Endodermal cell (in vitro differentiated cells): ENCODE measurements around the gene ARHGAP26. TPM values are rescaled to one million over a fixed set of nuclear protein-coding genes. Genes with fewer than 3 reads are reported as not detected.

Experiments used
- DNase-seq: peaks from one replicate; pipeline ENCODE4 v3.0.0-alpha.2; 2017
- H3K27ac ChIP-seq: 2 replicates; pipeline ENCODE4 v1.5.1; 2013; ENCODE audit warnings: mild to moderate bottlenecking, low read depth, low read length, moderate library complexity
- H3K27me3 ChIP-seq: 2 replicates; pipeline ENCODE4 v1.6.1; 2013; ENCODE audit warnings: mild to moderate bottlenecking, low read length, moderate library complexity; ENCODE audit not compliant: insufficient read depth, control insufficient read depth, poor library complexity, severe bottlenecking
- H3K36me3 ChIP-seq: 2 replicates; pipeline ENCODE4 v1.7.0; 2013; ENCODE audit warnings: mild to moderate bottlenecking, low read length, moderate library complexity; ENCODE audit not compliant: control insufficient read depth, insufficient read depth
- H3K4me1 ChIP-seq: one replicate; pipeline ENCODE4 v1.7.0; 2013; ENCODE audit warnings: low read length; ENCODE audit not compliant: control insufficient read depth, insufficient read depth
- H3K4me3 ChIP-seq: 2 replicates; pipeline ENCODE4 v1.5.1; 2013; ENCODE audit warnings: mild to moderate bottlenecking, low read length, moderate library complexity
- H3K9ac ChIP-seq: 2 replicates; pipeline ENCODE4 v1.6.1; 2013; ENCODE audit warnings: mild to moderate bottlenecking, low read length, moderate library complexity; ENCODE audit not compliant: poor library complexity, severe bottlenecking; ENCODE audit errors: extremely low read depth
- H3K9me3 ChIP-seq: 2 replicates; pipeline ENCODE4 v1.6.1; 2013; ENCODE audit warnings: mild to moderate bottlenecking, low read length, moderate library complexity; ENCODE audit not compliant: control insufficient read depth
- H3K27ac Mint-ChIP-seq: 2 replicates; pipeline ENCODE4 v1.8.0; 2020; ENCODE audit warnings: mixed read lengths
- H3K27me3 Mint-ChIP-seq: 2 replicates; pipeline ENCODE4 v1.8.0; 2021; ENCODE audit warnings: mild to moderate bottlenecking, mixed read lengths; ENCODE audit not compliant: insufficient read depth
- H3K36me3 Mint-ChIP-seq: 2 replicates; pipeline ENCODE4 v1.8.0; 2020; ENCODE audit warnings: low read depth, mixed read lengths
- H3K4me1 Mint-ChIP-seq: 2 replicates; pipeline ENCODE4 v1.8.0; 2020; ENCODE audit warnings: mixed read lengths
- H3K4me3 Mint-ChIP-seq: 2 replicates; pipeline ENCODE4 v1.8.0; 2020; ENCODE audit warnings: mild to moderate bottlenecking, moderate library complexity, mixed read lengths
- H3K9me3 Mint-ChIP-seq: 2 replicates; pipeline ENCODE4 v1.8.0; 2020; ENCODE audit warnings: mild to moderate bottlenecking, mixed read lengths
- WGBS, 2 experiments: methylation state at CpG; one replicate each; pipeline versions ENCODE4 v1.1.5 to v1.1.7; 2013; ENCODE audit warnings: missing lambda C conversion rate in 2 of 2, mixed read lengths in 1 of 2; ENCODE audit not compliant: insufficient coverage in 1 of 2, insufficient read length in 1 of 2; 5-methylcytosine and 5-hydroxymethylcytosine counted together
- total RNA-seq, 2 donors: library from RNA; stranded (reverse); fragmentation: NEBNext Ultra II Directional in 1 of 2; extraction: Animal tissue kit (Norgen Biotek cat#: 25700) in 1 of 2; gene quantifications; 2 replicates in 1 of 2; 3 replicates in 1 of 2; pipeline ENCODE4 v1.2.1, GENCODE V29; 2021
- TF ChIP-seq, protein P1 (sequence below): fragments of 200-600 bp; sonication (generic); conservative IDR thresholded peaks from 2 replicates; pipeline ENCODE4 v1.5.0; 2021; ENCODE audit warnings: antibody characterized with exemption, mild to moderate bottlenecking

The ARHGAP26 gene
- total RNA-seq, 2 donors from 2014 or later, result 49.2 to 60.5 TPM

DNA sequence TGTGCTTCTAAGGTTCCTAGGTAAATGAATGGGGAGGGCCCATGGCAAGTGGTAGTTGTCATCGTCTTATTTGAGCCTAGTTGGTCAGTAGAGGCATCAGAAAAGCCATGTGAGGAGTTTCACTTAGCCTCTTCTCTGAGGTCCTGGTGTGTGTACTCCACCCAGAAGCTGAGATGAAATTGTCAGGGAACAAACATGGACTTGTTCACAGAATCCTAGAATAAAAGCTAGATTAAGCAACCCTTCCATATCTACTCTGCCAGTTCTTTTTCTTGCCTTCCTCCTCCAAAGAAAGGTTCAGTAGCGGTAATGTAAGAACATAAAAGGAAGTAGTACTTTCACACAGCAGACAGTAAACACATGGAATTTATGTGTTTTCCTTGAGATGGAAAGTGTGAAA lies 70.4 kb downstream of the ARHGAP26 start:
- Mint-ChIP-seq H3K27me3 (no peaks in the 10 kb centered on the region), H3K27ac (no peak overlapping the region), H3K4me3 (no peak overlapping the region), H3K36me3 (no peaks in the 10 kb centered on the region), H3K9me3 (no peaks in the 10 kb centered on the region), H3K4me1 (peaks cover 38% of the 10 kb centered on the region)
- TF ChIP-seq, protein P1, sequence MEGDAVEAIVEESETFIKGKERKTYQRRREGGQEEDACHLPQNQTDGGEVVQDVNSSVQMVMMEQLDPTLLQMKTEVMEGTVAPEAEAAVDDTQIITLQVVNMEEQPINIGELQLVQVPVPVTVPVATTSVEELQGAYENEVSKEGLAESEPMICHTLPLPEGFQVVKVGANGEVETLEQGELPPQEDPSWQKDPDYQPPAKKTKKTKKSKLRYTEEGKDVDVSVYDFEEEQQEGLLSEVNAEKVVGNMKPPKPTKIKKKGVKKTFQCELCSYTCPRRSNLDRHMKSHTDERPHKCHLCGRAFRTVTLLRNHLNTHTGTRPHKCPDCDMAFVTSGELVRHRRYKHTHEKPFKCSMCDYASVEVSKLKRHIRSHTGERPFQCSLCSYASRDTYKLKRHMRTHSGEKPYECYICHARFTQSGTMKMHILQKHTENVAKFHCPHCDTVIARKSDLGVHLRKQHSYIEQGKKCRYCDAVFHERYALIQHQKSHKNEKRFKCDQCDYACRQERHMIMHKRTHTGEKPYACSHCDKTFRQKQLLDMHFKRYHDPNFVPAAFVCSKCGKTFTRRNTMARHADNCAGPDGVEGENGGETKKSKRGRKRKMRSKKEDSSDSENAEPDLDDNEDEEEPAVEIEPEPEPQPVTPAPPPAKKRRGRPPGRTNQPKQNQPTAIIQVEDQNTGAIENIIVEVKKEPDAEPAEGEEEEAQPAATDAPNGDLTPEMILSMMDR, result no peak
- H3K27ac ChIP-seq, result no peak overlapping the region
- no peak for DNase-seq
- H3K4me3 ChIP-seq, result no peak overlapping the region
- 87 to 100% methylated on average over 2 of the region's 2 CpGs for WGBS, 2 experiments
- no peaks in the 10 kb centered on the region for H3K27me3 ChIP-seq
- H3K4me1 ChIP-seq, result peaks cover 2% of the 10 kb centered on the region
- no peaks in the 10 kb centered on the region for H3K36me3 ChIP-seq
- no peaks in the 10 kb centered on the region for H3K9me3 ChIP-seq
- no peak overlapping the region for H3K9ac ChIP-seq

DNA sequence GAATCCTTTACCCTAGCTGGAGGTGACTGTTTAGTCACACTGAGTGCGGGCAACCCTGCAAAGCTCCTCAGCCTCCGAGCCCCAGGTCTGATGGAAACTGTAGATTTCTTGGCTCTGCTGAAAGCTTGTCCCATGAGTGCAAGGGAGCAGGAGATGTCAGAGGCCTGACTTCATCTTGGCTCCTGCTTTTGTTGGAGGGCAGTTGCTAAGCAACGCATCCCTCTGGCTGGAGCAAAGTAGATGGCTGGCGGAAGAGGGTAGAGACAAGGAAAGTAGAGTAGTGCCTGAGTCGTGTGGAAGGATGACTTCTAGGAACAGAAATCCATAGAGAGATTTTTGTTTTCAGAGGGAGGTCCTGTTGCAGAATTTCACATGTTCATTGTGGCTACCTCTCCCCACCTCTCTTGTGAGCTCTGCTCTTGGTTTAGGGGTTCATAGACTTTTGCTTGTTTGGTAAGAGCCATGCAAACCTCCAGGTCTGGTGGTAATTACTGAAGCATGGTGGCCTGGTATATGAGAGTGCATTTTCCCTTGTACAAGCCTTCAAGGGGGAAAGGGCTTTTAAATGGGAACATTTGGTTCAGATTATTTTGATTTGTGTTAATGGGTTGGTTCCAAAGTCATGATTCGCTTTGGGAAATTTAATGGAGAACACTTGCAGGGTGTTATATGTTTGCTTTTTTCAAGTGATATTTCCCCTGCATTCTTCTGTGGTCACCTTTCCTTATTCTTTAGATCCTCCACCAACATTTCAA lies 71.5 kb downstream of the ARHGAP26 start:
- H3K4me3 Mint-ChIP-seq, result no peak overlapping the region
- DNase-seq, result peak; percentile 77
- no peak overlapping the region for H3K27ac Mint-ChIP-seq

DNA sequence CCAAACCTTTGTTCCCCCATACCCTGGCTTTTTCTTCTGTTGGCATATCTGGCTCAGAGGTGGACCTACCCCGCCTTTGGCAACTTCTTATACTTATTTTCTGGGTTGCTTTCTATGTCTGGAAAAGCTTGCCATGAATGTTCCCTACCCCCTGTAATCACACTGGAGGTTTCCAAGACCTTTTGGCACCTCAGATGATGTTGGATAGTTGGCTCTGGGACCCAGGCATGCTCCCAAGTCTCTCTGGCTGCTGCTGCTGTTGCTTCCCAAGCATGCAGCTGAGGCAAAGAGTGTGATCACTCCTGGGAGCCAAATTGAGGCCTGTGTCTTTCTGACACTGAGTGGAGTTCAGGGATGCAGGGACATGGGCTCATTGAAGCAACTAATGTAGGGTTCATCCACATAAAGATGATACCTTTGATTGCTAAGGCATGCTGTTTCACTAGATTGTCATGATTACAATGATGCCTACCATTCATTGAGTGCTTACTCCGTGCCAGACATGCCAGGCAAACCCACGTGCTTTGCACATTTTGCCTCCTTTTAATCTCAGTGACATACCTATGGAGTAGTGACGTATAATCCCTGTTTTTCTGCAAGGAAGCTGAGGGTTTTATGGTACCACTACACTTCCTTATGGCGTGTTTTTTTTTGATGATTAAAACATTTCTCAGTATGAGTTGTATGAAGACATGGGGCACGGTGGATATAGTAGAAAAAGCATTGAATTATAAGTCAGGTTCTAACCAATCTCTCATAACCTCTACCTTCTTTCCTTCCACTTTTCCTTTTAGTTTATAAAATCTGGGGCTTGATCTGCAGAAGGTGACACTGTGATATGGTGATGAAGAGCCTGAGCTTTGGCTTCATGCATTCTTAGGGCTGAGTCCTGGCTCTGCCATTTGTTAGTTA lies 73.1 kb downstream of the ARHGAP26 start:
- 89 to 95% methylated on average over 3 to 5 of the region's 6 CpGs for WGBS, 2 experiments
- no peaks in the 10 kb centered on the region for H3K27me3 ChIP-seq

More for the DNA sequence above, 71.5 kb downstream of the ARHGAP26 start:
- TF ChIP-seq, protein P1, result no peak
- H3K36me3 Mint-ChIP-seq, result no peaks in the 10 kb centered on the region
- no peaks in the 10 kb centered on the region for H3K9me3 Mint-ChIP-seq
- Histone ChIP-seq H3K27me3 (no peaks in the 10 kb centered on the region), H3K9me3 (no peaks in the 10 kb centered on the region), H3K36me3 (no peaks in the 10 kb centered on the region), H3K4me1 (peaks cover 11% of the 10 kb centered on the region), H3K9ac (no peak overlapping the region), H3K27ac (no peak overlapping the region), H3K4me3 (no peak overlapping the region)
- H3K4me1 Mint-ChIP-seq, result peaks cover 39% of the 10 kb centered on the region
- 84 to 93% methylated on average over 5 to 6 of the region's 6 CpGs for WGBS, 2 experiments
- H3K27me3 Mint-ChIP-seq, result no peaks in the 10 kb centered on the region

More for the DNA sequence above, 73.1 kb downstream of the ARHGAP26 start:
- Mint-ChIP-seq H3K4me1 (peaks cover 46% of the 10 kb centered on the region), H3K27me3 (no peaks in the 10 kb centered on the region), H3K27ac (no peak overlapping the region), H3K4me3 (no peak overlapping the region), H3K36me3 (no peaks in the 10 kb centered on the region), H3K9me3 (no peaks in the 10 kb centered on the region)
- no peak overlapping the region for H3K27ac ChIP-seq
- H3K36me3 ChIP-seq, result no peaks in the 10 kb centered on the region
- no peak overlapping the region for H3K9ac ChIP-seq
- H3K4me1 ChIP-seq, result peaks cover 18% of the 10 kb centered on the region
- no peak for DNase-seq
- TF ChIP-seq, protein P1, result no peak
- H3K4me3 ChIP-seq, result no peak overlapping the region
- H3K9me3 ChIP-seq, result no peaks in the 10 kb centered on the region
